SK-N-MC (cell line): ENCODE data around the gene ATG10.

Experiments used
- EZH2 ChIP-seq: fragments of 200-600 bp; sonication (generic); IDR thresholded peaks from one replicate; pipeline ENCODE4 v1.6.1; 2017; ENCODE audit warnings: antibody characterized with exemption
- POLR2AphosphoS5 ChIP-seq: IDR thresholded peaks from 2 replicates; pipeline ENCODE4 v1.6.1; 2012; ENCODE audit warnings: mild to moderate bottlenecking, low read depth, low read length, borderline replicate concordance

- TF ChIP-seq EZH2 (no peak), POLR2AphosphoS5 (no peak)
Measured at GRCh38 chr5:82257729-82258128, 285.9 kb downstream of the ATG10 start.
